Right atrium auricular region (tissue), 2 donors: Measurements from ENCODE around the gene PYROXD2. TPM values are rescaled to one million over a fixed set of nuclear protein-coding genes. Genes with fewer than 3 reads are reported as not detected.

Experiments used
- DNase-seq: peaks from one replicate; pipeline ENCODE4 v3.0.0-alpha.2; 2019; ENCODE audit warnings: low spot score
- H3K27ac ChIP-seq, 2 donors: fragments of 200-600 bp; sonication (generic); 1 replicate in 1 of 2; 2 replicates in 1 of 2; pipeline ENCODE4 v1.5.1; 2016 to 2019
- H3K27me3 ChIP-seq, 2 donors: fragments of 200-600 bp; sonication (generic); one replicate each; pipeline versions ENCODE4 v1.5.1 to v1.6.0; 2017 to 2019
- H3K36me3 ChIP-seq: fragments of 200-600 bp; sonication (generic); one replicate; pipeline ENCODE4 v1.5.1; 2016
- H3K4me1 ChIP-seq, 2 donors: fragments of 200-600 bp; sonication (generic); one replicate each; pipeline versions ENCODE4 v1.5.1 to v1.6.0; 2017 to 2019
- H3K4me3 ChIP-seq, 2 donors: fragments of 200-600 bp; sonication (generic); 1 replicate in 1 of 2; 2 replicates in 1 of 2; pipeline ENCODE4 v1.5.1; 2017 to 2019; ENCODE audit warnings: mild to moderate bottlenecking in 1 of 2, moderate library complexity in 1 of 2
- H3K9me3 ChIP-seq, 2 donors: fragments of 200-600 bp; sonication (generic); one replicate each; pipeline ENCODE4 v1.5.1; 2019
- CTCF ChIP-seq, 2 donors: fragments of 200-600 bp; sonication (generic); IDR thresholded peaks; one replicate each; pipeline ENCODE4 v1.5.1; 2019; ENCODE audit warnings: antibody characterized with exemption in 2 of 2
- total RNA-seq, 2 donors: library from RNA; depleted of rRNA; stranded (reverse); fragments of >200 nt; gene quantifications; one replicate each; pipeline ENCODE4 v1.1.0, GENCODE V29; 2016

Gene PYROXD2
- total RNA-seq, 2 donors from 2014 or later, result 1.8 to 5.2 TPM

GRCh38 chr10:98422182-98422581, 7.2 kb upstream of the PYROXD2 start:
- Histone ChIP-seq H3K4me1 (no peaks in the 10 kb centered on the region), H3K27ac (no peak overlapping the region), H3K9me3 (no peaks in the 10 kb centered on the region), H3K27me3 (no peaks in the 10 kb centered on the region), H3K4me3 (no peak overlapping the region), H3K36me3 (peaks cover 38% of the 10 kb centered on the region)
- DNase-seq, result no peak
- TF ChIP-seq CTCF (IDR thresholded peaks at IDR 0.05), result no peak

GRCh38 chr10:98420786-98421185, 5.8 kb upstream of the PYROXD2 start:
- H3K4me3 ChIP-seq, result no peak overlapping the region
- H3K4me1 ChIP-seq, result peaks cover 0 to under 1% of the 10 kb centered on the region in 2 donors
- no peak for TF ChIP-seq CTCF (IDR thresholded peaks at IDR 0.05)
- H3K36me3 ChIP-seq, result peaks cover 39% of the 10 kb centered on the region
- no peak for DNase-seq
- no peak overlapping the region for H3K27ac ChIP-seq
- no peaks in the 10 kb centered on the region for H3K27me3 ChIP-seq
- H3K9me3 ChIP-seq, result no peaks in the 10 kb centered on the region

GRCh38 chr10:98419469-98420261, 4.7 kb upstream of the PYROXD2 start:
- H3K36me3 ChIP-seq, result peaks cover 39% of the 10 kb centered on the region

GRCh38 chr10:98418665-98419468, 3.9 kb upstream of the PYROXD2 start:
- H3K4me3 ChIP-seq, result no peak overlapping the region
- H3K27me3 ChIP-seq, result no peaks in the 10 kb centered on the region
- no peak for TF ChIP-seq CTCF (IDR thresholded peaks at IDR 0.05)
- peaks cover 0 to 20% of the 10 kb centered on the region in 2 donors for H3K4me1 ChIP-seq
- no peaks in the 10 kb centered on the region for H3K9me3 ChIP-seq
- no peak overlapping the region for H3K27ac ChIP-seq
- peaks cover 39% of the 10 kb centered on the region for H3K36me3 ChIP-seq
- DNase-seq, result no peak

More at GRCh38 chr10:98419469-98420261, 4.7 kb upstream of the PYROXD2 start:
- TF ChIP-seq CTCF (IDR thresholded peaks at IDR 0.05), result no peak
- no peaks in the 10 kb centered on the region for H3K27me3 ChIP-seq
- peaks cover 0 to 12% of the 10 kb centered on the region in 2 donors for H3K4me1 ChIP-seq
- no peak overlapping the region for H3K4me3 ChIP-seq
- H3K27ac ChIP-seq, result no peak overlapping the region
- no peaks in the 10 kb centered on the region for H3K9me3 ChIP-seq
- DNase-seq, result no peak

- Histone ChIP-seq H3K36me3 (peaks cover 33% of the 10 kb centered on the region), H3K9me3 (no peaks in the 10 kb centered on the region), H3K4me3 (no peak overlapping the region), H3K27ac (no peak overlapping the region), H3K27me3 (no peaks in the 10 kb centered on the region), H3K4me1 (peaks cover 0 to 21% of the 10 kb centered on the region in 2 donors)
- no peak for DNase-seq
- no peak for TF ChIP-seq CTCF (IDR thresholded peaks at IDR 0.05)
Measured at GRCh38 chr10:98417973-98418664, 3.1 kb upstream of the PYROXD2 start.
